ENCODE measurements around the gene SND1.
A peak's percentile ranks its signal among the peaks of the same experiment; 100 is the strongest.
"Not testable (repeated sequence)": the region's sequence is repeated elsewhere in the genome, so short reads cannot be mapped to it uniquely, and the experiment has no call there.

Gene SND1

GRCh38 chr7:127894588-127894987 is 242.6 kb downstream of the SND1 start:
- no peak for DNase-seq

- no peak for DNase-seq
Measured at GRCh38 chr7:127895360-127895759, 243.4 kb downstream of the SND1 start.

GRCh38 chr7:127895814-127896280 is 243.9 kb downstream of the SND1 start:
- DNase-seq: no peak

GRCh38 chr7:127896659-127897058 is 244.7 kb downstream of the SND1 start:
- no peak for DNase-seq

- DNase-seq: no peak
Measured at GRCh38 chr7:127897704-127898454, 245.9 kb downstream of the SND1 start.

- DNase-seq: no peak
Measured at GRCh38 chr7:127899411-127899810, 247.4 kb downstream of the SND1 start.

GRCh38 chr7:127900141-127900540 is 248.1 kb downstream of the SND1 start:
- DNase-seq: no peak

- no peak for DNase-seq
Measured at GRCh38 chr7:127900732-127901685, 249.0 kb downstream of the SND1 start.

- no peak for DNase-seq
Measured at GRCh38 chr7:127901895-127902703, 250.1 kb downstream of the SND1 start.

- DNase-seq: not testable (repeated sequence)
Measured at GRCh38 chr7:127902753-127903152, 250.8 kb downstream of the SND1 start.

- DNase-seq: no peak
Measured at GRCh38 chr7:127903892-127904669, 252.1 kb downstream of the SND1 start.

GRCh38 chr7:127904670-127904985 is 252.6 kb downstream of the SND1 start:
- no peak for DNase-seq

- no peak for DNase-seq
Measured at GRCh38 chr7:127905021-127905420, 253.0 kb downstream of the SND1 start.

- DNase-seq: peak; percentile 16
Measured at GRCh38 chr7:127905491-127906330, 253.7 kb downstream of the SND1 start.

GRCh38 chr7:127907110-127908040 is 255.4 kb downstream of the SND1 start:
- DNase-seq: no peak

GRCh38 chr7:127908430-127909258 is 256.6 kb downstream of the SND1 start:
- no peak for DNase-seq

- DNase-seq: no peak
Measured at GRCh38 chr7:127909424-127910152, 257.6 kb downstream of the SND1 start.

GRCh38 chr7:127910670-127911069 is 258.7 kb downstream of the SND1 start:
- no peak for DNase-seq

Data from T1000 (cell line).